NCI-H146 treated with DMSO at 0.1 percent for 48 hours (cell line): ENCODE data around the gene COPS4.
"Not testable (repeated sequence)": the region's sequence is repeated elsewhere in the genome, so short reads cannot be mapped to it uniquely, and the experiment has no call there.

Source experiments
- DNase-seq: peaks from one replicate; lab custom pipeline; 2025; ENCODE audit not compliant: unreplicated experiment; lab: John Stamatoyannopoulos, UW

COPS4 gene

GRCh38 chr4:83034630-83035494 lies at the start of gene COPS4:
COPS4 (plus strand) TSS chr4:83035183; CDS start chr4:83035225, 42 bp downstream.
- peak; percentile 77 for DNase-seq

- DNase-seq = not testable (repeated sequence)
These were observed 47.5 kb upstream of the COPS4 start for GRCh38 chr4:82987519-82987918.

GRCh38 chr4:82988323-82988832 lies 46.6 kb upstream of the COPS4 start:
- DNase-seq = no peak

- DNase-seq = no peak
These were observed 45.2 kb upstream of the COPS4 start for GRCh38 chr4:82989575-82990429.

- no peak for DNase-seq
These were observed 40.1 kb upstream of the COPS4 start for GRCh38 chr4:82994834-82995233.

- no peak for DNase-seq
These were observed 36.1 kb upstream of the COPS4 start for GRCh38 chr4:82998898-82999297.

- no peak for DNase-seq
These were observed 32.7 kb upstream of the COPS4 start for GRCh38 chr4:83002329-83002728.

GRCh38 chr4:83003044-83003791 lies 31.8 kb upstream of the COPS4 start:
- not testable (repeated sequence) for DNase-seq

GRCh38 chr4:83009529-83009928 lies 25.5 kb upstream of the COPS4 start:
- no peak for DNase-seq

- DNase-seq = no peak
These were observed 24.9 kb upstream of the COPS4 start for GRCh38 chr4:83010111-83010521.

- DNase-seq = no peak
These were observed 24.3 kb upstream of the COPS4 start, which contains the start of gene LIN54 for GRCh38 chr4:83010522-83011318. LIN54 (minus strand) TSS chr4:83010823; CDS start chr4:82984844, 25,979 bp downstream.

- no peak for DNase-seq
These were observed 23.2 kb upstream of the COPS4 start for GRCh38 chr4:83011689-83012199.

GRCh38 chr4:83012200-83012686 lies 22.7 kb upstream of the COPS4 start:
- DNase-seq = no peak

GRCh38 chr4:83012687-83013419 lies 22.1 kb upstream of the COPS4 start:
- DNase-seq = peak; percentile 65

- no peak for DNase-seq
These were observed 21.5 kb upstream of the COPS4 start for GRCh38 chr4:83013420-83013867.

- no peak for DNase-seq
These were observed 21.1 kb upstream of the COPS4 start for GRCh38 chr4:83013902-83014301.

GRCh38 chr4:83019794-83020494 lies 15.0 kb upstream of the COPS4 start:
- DNase-seq = no peak

- DNase-seq = no peak
These were observed 12.1 kb upstream of the COPS4 start for GRCh38 chr4:83022724-83023450.
